OCI-LY3 (cell line): Measurements from ENCODE around the gene DHRS13.
A peak's percentile ranks its signal among the peaks of the same experiment; 100 is the strongest.

ENCODE experiments used
- H2AFZ ChIP-seq: fragments of 200-600, 300-600 bp; shearing (Covaris generic); 2 replicates; pipeline ENCODE4 v1.6.0; 2014; ENCODE audit warnings: antibody characterized with exemption, low read depth, low read length
- H3K27ac ChIP-seq: fragments of 200-600, 300-600 bp; sonication (generic); 2 replicates; pipeline ENCODE4 v1.5.1; 2014; ENCODE audit warnings: mild to moderate bottlenecking, low read length, moderate library complexity, mixed read lengths
- H3K27me3 ChIP-seq: fragments of 200-600, 300-600 bp; sonication (generic); 2 replicates; pipeline ENCODE4 v1.6.1; 2014; ENCODE audit warnings: low read depth, low read length, mixed read lengths
- H3K36me3 ChIP-seq: fragments of 200-600, 300-600 bp; sonication (generic); replicated peaks from 2 replicates; pipeline ENCODE3; 2014; ENCODE audit warnings: low read depth, low read length, mixed read lengths
- H3K4me1 ChIP-seq: fragments of 300-600, 200-600 bp; sonication (generic); 2 replicates; pipeline ENCODE4 v1.6.1; 2014; ENCODE audit warnings: low read length, mixed read lengths
- H3K4me2 ChIP-seq: fragments of 200-600, 300-600 bp; sonication (generic); 2 replicates; pipeline ENCODE4 v1.6.1; 2014; ENCODE audit warnings: low read length, mixed read lengths
- H3K4me3 ChIP-seq: fragments of 300-600, 200-600 bp; sonication (generic); 2 replicates; pipeline ENCODE4 v1.5.1; 2014; ENCODE audit warnings: antibody characterized with exemption, mild to moderate bottlenecking, low read length, moderate library complexity
- H3K79me2 ChIP-seq: fragments of 300-600, 200-600 bp; shearing (Covaris generic); 2 replicates; pipeline ENCODE4 v1.6.1; 2014; ENCODE audit warnings: mild to moderate bottlenecking, low read length, mixed read lengths
- H3K9ac ChIP-seq: fragments of 300-600, 200-600 bp; shearing (Covaris generic); 2 replicates; pipeline ENCODE4 v1.6.0; 2014; ENCODE audit warnings: mild to moderate bottlenecking, low read length, moderate library complexity
- H3K9me3 ChIP-seq: fragments of 200-600, 300-600 bp; shearing (Covaris generic); 2 replicates; pipeline ENCODE4 v1.6.1; 2014; ENCODE audit warnings: low read length, mixed read lengths; ENCODE audit not compliant: insufficient read depth
- H4K20me1 ChIP-seq: fragments of 200-600, 300-600 bp; sonication (generic); 2 replicates; pipeline ENCODE4 v1.6.1; 2016; ENCODE audit warnings: low read length, mixed read lengths; ENCODE audit not compliant: insufficient read depth
- CTCF ChIP-seq: fragments of 200-600, 300-600 bp; sonication (generic); IDR thresholded peaks from 2 replicates; pipeline ENCODE4 v1.5.1; 2014; ENCODE audit warnings: antibody characterized with exemption, low read length, low read depth
- EZH2phosphoT487 ChIP-seq: fragments of 200-600 bp; shearing (Covaris generic); IDR thresholded peaks from 2 replicates; pipeline ENCODE4 v1.6.1; 2018; ENCODE audit warnings: antibody characterized with exemption, mixed run types, low read depth

The DHRS13 gene

GRCh38 chr17:28889996-28890395 is 12.9 kb downstream of the DHRS13 start:
- no peak overlapping the region for H2AFZ ChIP-seq
- peaks cover 11% of the 10 kb centered on the region for H3K36me3 ChIP-seq
- no peak overlapping the region for H3K9ac ChIP-seq
- peaks cover 13% of the 10 kb centered on the region for H3K79me2 ChIP-seq
- no peak overlapping the region for H3K4me2 ChIP-seq
- peak overlapping the region; percentile 2; the same call in 1 of the 2 replicates for H3K27ac ChIP-seq
- no peak overlapping the region for H3K4me3 ChIP-seq
- H4K20me1 ChIP-seq = no peaks in the 10 kb centered on the region
- peaks cover 77% of the 10 kb centered on the region for H3K4me1 ChIP-seq
- no peaks in the 10 kb centered on the region for H3K27me3 ChIP-seq
- no peak for TF ChIP-seq CTCF
- TF ChIP-seq EZH2phosphoT487 = no peak
- H3K9me3 ChIP-seq = no peaks in the 10 kb centered on the region

GRCh38 chr17:28888832-28889231 is 14.0 kb downstream of the DHRS13 start:
- Histone ChIP-seq H3K9ac (peak overlapping the region; percentile 33; the same call in 1 of the 2 replicates), H3K79me2 (peaks cover 9% of the 10 kb centered on the region), H3K4me2 (peak overlapping the region; percentile 85), H3K27ac (peak overlapping the region; percentile 51), H3K9me3 (no peaks in the 10 kb centered on the region), H3K27me3 (no peaks in the 10 kb centered on the region), H2AFZ (no peak overlapping the region), H3K4me3 (peak overlapping the region; percentile 65), H4K20me1 (no peaks in the 10 kb centered on the region), H3K4me1 (peaks cover 66% of the 10 kb centered on the region), H3K36me3 (peaks cover 13% of the 10 kb centered on the region)
- TF ChIP-seq CTCF (no peak), EZH2phosphoT487 (no peak)

GRCh38 chr17:28887871-28888471 is 14.9 kb downstream of the DHRS13 start:
- Histone ChIP-seq H3K4me2 (peak overlapping the region; percentile 85), H3K27me3 (no peaks in the 10 kb centered on the region), H3K4me3 (peak overlapping the region; percentile 65), H3K4me1 (peaks cover 59% of the 10 kb centered on the region), H3K9ac (peak overlapping the region; percentile 55; the same call in 1 of the 2 replicates), H2AFZ (no peak overlapping the region), H4K20me1 (no peaks in the 10 kb centered on the region), H3K9me3 (no peaks in the 10 kb centered on the region), H3K36me3 (peaks cover 13% of the 10 kb centered on the region), H3K27ac (peak overlapping the region; percentile 51), H3K79me2 (peaks cover 6% of the 10 kb centered on the region)
- no peak for TF ChIP-seq CTCF
- TF ChIP-seq EZH2phosphoT487 = no peak

- H3K4me1 ChIP-seq = peaks cover 39% of the 10 kb centered on the region
- TF ChIP-seq CTCF = no peak
- TF ChIP-seq EZH2phosphoT487 = no peak
- no peak overlapping the region for H3K9ac ChIP-seq
Observed at GRCh38 chr17:28885951-28886350, 16.9 kb downstream of the DHRS13 start.

More at GRCh38 chr17:28885951-28886350, 16.9 kb downstream of the DHRS13 start:
- Histone ChIP-seq H3K27me3 (no peaks in the 10 kb centered on the region), H3K4me3 (no peak overlapping the region), H3K79me2 (no peaks in the 10 kb centered on the region), H3K27ac (no peak overlapping the region), H4K20me1 (no peaks in the 10 kb centered on the region), H3K36me3 (peaks cover 21% of the 10 kb centered on the region), H3K4me2 (no peak overlapping the region), H3K9me3 (no peaks in the 10 kb centered on the region), H2AFZ (no peak overlapping the region)
